ENCODE measurements around the gene PDS5A. TPM values are rescaled to one million over a fixed set of nuclear protein-coding genes. Genes with fewer than 3 reads are reported as not detected.
"Not testable (repeated sequence)": the region's sequence is repeated elsewhere in the genome, so short reads cannot be mapped to it uniquely, and the experiment has no call there.

PDS5A gene
- total and polyA plus RNA-seq, 2 experiments from 2014 or later = 19.2 to 37.8 TPM

GRCh38 chr4:39905656-39906055 lies 72.1 kb downstream of the PDS5A start:
- Histone ChIP-seq H3K27ac (no peak overlapping the region), H3K4me3 (no peak overlapping the region), H3K4me1 (ENCODE audit: low read depth) (no peaks in the 10 kb centered on the region), H3K9me3 (ENCODE audit: low read depth) (no peaks in the 10 kb centered on the region), H3K36me3 (peaks cover 35% of the 10 kb centered on the region), H3K27me3 (no peaks in the 10 kb centered on the region)
- DNase-seq (ENCODE audit: low read depth in 1 of 2, low spot score in 1 of 2) = no peak
- TF ChIP-seq CTCF (IDR thresholded peaks at IDR 0.05; ENCODE audit: low read depth, low read length) = no peak

DNA sequence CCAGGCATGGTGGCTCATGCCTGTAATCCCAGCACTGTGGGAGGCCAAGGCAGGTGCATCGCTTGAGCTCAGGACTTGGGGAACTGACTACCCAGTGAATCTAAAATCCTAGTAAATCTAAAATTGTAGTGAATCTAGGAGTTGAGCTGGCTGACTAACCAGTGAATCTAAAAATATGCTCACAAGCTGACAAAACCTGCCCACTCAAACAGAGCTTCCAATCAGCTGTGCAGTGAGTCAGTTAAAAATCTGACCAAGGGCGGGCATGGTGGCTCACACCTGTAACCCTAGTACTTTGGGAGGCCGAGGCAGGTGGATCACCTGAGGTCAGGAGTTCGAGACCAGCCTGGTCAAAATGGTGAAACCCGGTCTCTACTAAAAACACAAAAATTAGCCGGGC lies 72.7 kb downstream of the PDS5A start:
- not testable (repeated sequence) for H3K9me3 ChIP-seq (ENCODE audit: low read depth); H3K27me3 ChIP-seq
- peaks cover 37% of the 10 kb centered on the region for H3K36me3 ChIP-seq

DNA sequence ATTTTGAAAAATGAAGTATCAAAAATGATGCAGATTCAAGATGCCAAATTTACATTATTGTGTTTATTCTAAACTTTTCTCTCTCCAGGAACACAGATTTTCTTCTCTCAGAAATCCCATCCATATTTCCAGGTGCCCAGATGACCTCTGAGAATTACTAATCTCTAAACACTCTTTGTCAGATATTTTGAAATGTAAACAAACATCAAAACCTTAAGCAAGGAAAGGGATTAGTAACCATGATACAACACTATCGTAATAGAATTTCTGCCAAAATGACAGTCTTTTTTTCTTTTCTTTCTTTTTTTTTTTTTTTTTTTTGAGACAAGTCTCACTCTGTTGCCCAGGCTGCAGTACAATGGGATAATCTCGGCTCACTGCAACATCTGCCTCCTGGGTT lies 76.7 kb downstream of the PDS5A start:
- Histone ChIP-seq H3K9me3 (ENCODE audit: low read depth) (no peaks in the 10 kb centered on the region), H3K4me3 (no peak overlapping the region), H3K36me3 (peaks cover 66% of the 10 kb centered on the region), H3K4me1 (ENCODE audit: low read depth) (no peaks in the 10 kb centered on the region), H3K27ac (no peak overlapping the region), H3K27me3 (no peaks in the 10 kb centered on the region)
- no peak for DNase-seq (ENCODE audit: low read depth in 1 of 2, low spot score in 1 of 2)
- no peak for TF ChIP-seq CTCF (IDR thresholded peaks at IDR 0.05; ENCODE audit: low read depth, low read length)

More for the DNA sequence above, 72.7 kb downstream of the PDS5A start:
- H3K27ac ChIP-seq; DNase-seq (ENCODE audit: low read depth in 1 of 2, low spot score in 1 of 2); H3K4me1 ChIP-seq (ENCODE audit: low read depth); H3K4me3 ChIP-seq: not testable (repeated sequence)

GRCh38 chr4:39899291-39899690 lies 78.4 kb downstream of the PDS5A start:
- H3K36me3 ChIP-seq = peaks cover 74% of the 10 kb centered on the region
- no peak overlapping the region for H3K4me3 ChIP-seq
- H3K4me1 ChIP-seq (ENCODE audit: low read depth) = no peaks in the 10 kb centered on the region
- H3K9me3 ChIP-seq (ENCODE audit: low read depth) = no peaks in the 10 kb centered on the region
- no peak overlapping the region for H3K27ac ChIP-seq
- no peak for TF ChIP-seq CTCF (IDR thresholded peaks at IDR 0.05; ENCODE audit: low read depth, low read length)
- no peaks in the 10 kb centered on the region for H3K27me3 ChIP-seq
- no peak for DNase-seq (ENCODE audit: low read depth in 1 of 2, low spot score in 1 of 2)

DNA sequence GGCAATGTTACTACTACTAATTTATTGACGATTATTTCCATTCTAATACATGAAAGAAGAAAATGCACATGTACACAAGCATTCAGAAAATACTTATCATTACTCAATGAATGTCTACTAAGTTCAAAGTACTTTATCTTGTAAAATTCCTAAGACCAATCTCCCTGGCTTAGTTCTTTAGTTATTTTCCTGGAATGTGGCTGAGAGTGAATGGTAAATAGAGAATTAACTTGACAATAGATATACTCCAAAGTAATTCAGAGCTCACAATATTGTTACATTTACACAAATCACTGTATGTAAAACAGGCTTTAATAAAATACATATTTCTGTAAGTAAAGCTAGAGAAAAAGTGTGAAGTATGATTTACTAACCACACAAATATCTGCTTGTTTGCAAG lies 79.7 kb downstream of the PDS5A start:
- Histone ChIP-seq H3K27ac (no peak overlapping the region), H3K4me1 (ENCODE audit: low read depth) (no peaks in the 10 kb centered on the region), H3K9me3 (ENCODE audit: low read depth) (no peaks in the 10 kb centered on the region), H3K27me3 (no peaks in the 10 kb centered on the region), H3K36me3 (peaks cover 74% of the 10 kb centered on the region), H3K4me3 (no peak overlapping the region)
- no peak for DNase-seq (ENCODE audit: low read depth in 1 of 2, low spot score in 1 of 2)
- no peak for TF ChIP-seq CTCF (IDR thresholded peaks at IDR 0.05; ENCODE audit: low read depth, low read length)

- no peak overlapping the region for H3K27ac ChIP-seq
- no peak for DNase-seq (ENCODE audit: low read depth in 1 of 2, low spot score in 1 of 2)
- H3K4me1 ChIP-seq (ENCODE audit: low read depth) = no peaks in the 10 kb centered on the region
- peaks cover 56% of the 10 kb centered on the region for H3K36me3 ChIP-seq
- no peak for TF ChIP-seq CTCF (IDR thresholded peaks at IDR 0.05; ENCODE audit: low read depth, low read length)
- no peak overlapping the region for H3K4me3 ChIP-seq
- H3K27me3 ChIP-seq = no peaks in the 10 kb centered on the region
- no peaks in the 10 kb centered on the region for H3K9me3 ChIP-seq (ENCODE audit: low read depth)
These were observed 84.0 kb downstream of the PDS5A start for GRCh38 chr4:39893693-39894072.
